IgD-negative memory B cell (primary cell): ENCODE measurements around the gene LCP1. TPM values are rescaled to one million over a fixed set of nuclear protein-coding genes. Genes with fewer than 3 reads are reported as not detected.

Experiments
- H3K27ac Mint-ChIP-seq, 3 donors: one replicate each; pipeline ENCODE4 v1.8.0; 2020 to 2022; ENCODE audit warnings: mild to moderate bottlenecking in 3 of 3, mixed read lengths in 3 of 3, moderate library complexity in 1 of 3
- H3K27me3 Mint-ChIP-seq: one replicate; pipeline ENCODE4 v1.8.0; 2021; ENCODE audit warnings: mixed read lengths
- H3K36me3 Mint-ChIP-seq: one replicate; pipeline ENCODE4 v1.8.0; 2020; ENCODE audit warnings: mild to moderate bottlenecking, mixed read lengths
- H3K4me1 Mint-ChIP-seq, 3 donors: one replicate each; pipeline ENCODE4 v1.8.0; 2020 to 2022; ENCODE audit warnings: mixed read lengths in 3 of 3, mild to moderate bottlenecking in 1 of 3
- H3K4me3 Mint-ChIP-seq, 4 donors: one replicate each; pipeline ENCODE4 v1.8.0; 2020 to 2022; ENCODE audit warnings: mild to moderate bottlenecking in 4 of 4, mixed read lengths in 4 of 4, moderate library complexity in 3 of 4
- H3K9me3 Mint-ChIP-seq, 3 donors: one replicate each; pipeline ENCODE4 v1.8.0; 2020 to 2021; ENCODE audit warnings: mixed read lengths in 3 of 3, mild to moderate bottlenecking in 1 of 3
- polyA plus RNA-seq: library from polyadenylated mRNA; unstranded; fragments of 300-500 nt; fragmentation: Illumina TruSeq; gene quantifications from one replicate; pipeline ENCODE4 v1.2.3, GENCODE V29; 2021

LCP1 gene
- polyA plus RNA-seq, 1 donor from 2014 or later = 835 TPM

DNA sequence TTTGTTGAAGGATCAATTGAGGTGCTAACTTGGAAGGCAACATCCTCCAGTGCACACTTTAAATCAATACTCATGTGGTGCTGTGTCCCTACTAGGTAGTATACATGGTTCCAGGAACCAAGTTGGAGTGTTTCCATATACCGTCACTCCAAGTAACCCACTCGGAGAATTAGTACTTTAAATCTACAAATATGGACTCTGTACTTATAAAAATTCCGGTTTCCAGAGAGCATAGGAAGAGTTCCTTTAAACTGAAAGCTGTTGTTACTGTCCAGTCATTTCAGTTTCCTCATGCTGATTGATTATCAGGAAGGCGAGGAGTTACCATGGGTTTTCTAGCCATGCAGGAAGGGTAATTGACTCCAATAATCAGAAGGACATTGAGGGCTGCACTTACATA, 84.3 kb downstream of the LCP1 start:
- H3K9me3 Mint-ChIP-seq = peaks cover 0 to 2% (median 0%) of the 10 kb centered on the region in 3 donors
- no peaks in the 10 kb centered on the region for H3K36me3 Mint-ChIP-seq
- no peak overlapping the region for H3K4me3 Mint-ChIP-seq
- no peak overlapping the region for H3K27ac Mint-ChIP-seq
- H3K27me3 Mint-ChIP-seq = peaks cover 14% of the 10 kb centered on the region
- peaks cover 0 to 6% (median 0%) of the 10 kb centered on the region in 3 donors for H3K4me1 Mint-ChIP-seq

GRCh38 chr13:46097015-46097414, 85.0 kb downstream of the LCP1 start:
- no peak overlapping the region for H3K4me3 Mint-ChIP-seq
- peaks cover 14% of the 10 kb centered on the region for H3K27me3 Mint-ChIP-seq
- H3K27ac Mint-ChIP-seq = no peak overlapping the region
- H3K36me3 Mint-ChIP-seq = no peaks in the 10 kb centered on the region
- H3K4me1 Mint-ChIP-seq = peaks cover 0 to 4% (median 0%) of the 10 kb centered on the region in 3 donors
- H3K9me3 Mint-ChIP-seq = peaks cover 0 to 2% (median 0%) of the 10 kb centered on the region in 3 donors

GRCh38 chr13:46094478-46094877, 87.5 kb downstream of the LCP1 start:
- Mint-ChIP-seq H3K4me3 (no peak overlapping the region), H3K36me3 (no peaks in the 10 kb centered on the region), H3K9me3 (peaks cover 0 to 2% (median 0%) of the 10 kb centered on the region in 3 donors), H3K27ac (no peak overlapping the region), H3K4me1 (no peaks in the 10 kb centered on the region), H3K27me3 (peaks cover 19% of the 10 kb centered on the region)

DNA sequence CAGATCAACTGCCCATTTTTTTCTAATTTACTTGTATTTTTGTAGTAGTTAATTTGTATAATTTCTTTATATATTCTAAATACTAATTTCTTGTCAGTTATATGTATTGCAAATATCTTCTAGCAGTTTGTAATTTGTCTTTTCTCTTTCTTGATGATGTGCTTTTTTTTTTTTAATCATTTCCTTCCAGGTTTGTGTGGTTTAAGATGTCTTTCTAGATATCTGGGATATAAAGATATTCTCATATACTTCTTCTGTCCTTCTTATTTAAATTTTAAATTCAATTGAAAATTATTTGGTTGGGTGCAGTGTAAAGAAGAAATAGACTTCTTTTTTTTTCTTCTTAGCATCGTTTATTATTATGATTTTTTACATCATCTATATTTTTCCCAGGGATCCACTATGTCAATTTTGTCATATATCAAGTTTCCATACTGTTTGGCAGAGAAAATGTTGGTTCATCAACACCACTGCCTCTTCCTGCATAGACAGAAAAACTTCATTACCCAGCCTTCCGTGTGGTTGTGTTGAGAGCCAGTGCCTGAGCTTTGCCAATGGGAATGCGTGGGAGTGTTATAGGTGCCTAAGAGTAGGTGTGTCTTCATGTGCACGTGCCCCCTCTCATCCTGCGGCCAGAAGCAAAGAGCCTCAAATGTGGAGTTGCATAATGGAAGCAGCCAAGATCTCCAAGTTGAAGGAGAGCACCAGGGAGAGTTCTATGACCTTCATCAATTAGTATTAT, 93.0 kb downstream of the LCP1 start:
- H3K27ac Mint-ChIP-seq = no peak overlapping the region
- H3K36me3 Mint-ChIP-seq = no peaks in the 10 kb centered on the region
- no peak overlapping the region for H3K4me3 Mint-ChIP-seq
- no peaks in the 10 kb centered on the region for H3K9me3 Mint-ChIP-seq
- peaks cover 15% of the 10 kb centered on the region for H3K27me3 Mint-ChIP-seq
- H3K4me1 Mint-ChIP-seq = peaks cover 0 to 2% (median 0%) of the 10 kb centered on the region in 3 donors

DNA sequence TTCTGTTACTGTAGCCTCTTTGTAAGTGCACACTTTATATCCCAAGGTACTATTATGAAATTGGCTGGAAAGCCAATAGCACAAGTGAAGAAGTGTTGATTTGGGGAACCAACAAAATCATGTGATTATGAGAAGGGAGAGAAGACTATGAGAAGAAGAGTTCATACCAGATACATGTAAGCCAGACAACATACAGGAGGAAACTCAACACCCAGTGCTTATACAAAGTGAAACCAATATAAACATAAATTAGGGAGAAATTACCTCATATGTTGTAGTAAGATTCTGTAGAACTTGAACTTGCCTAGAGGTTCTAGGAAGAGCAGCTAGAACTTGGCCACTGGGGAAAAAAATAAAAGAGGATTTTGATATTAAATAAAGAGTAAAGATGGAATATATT, 94.5 kb downstream of the LCP1 start:
- no peak overlapping the region for H3K27ac Mint-ChIP-seq
- H3K27me3 Mint-ChIP-seq = peaks cover 9% of the 10 kb centered on the region
- no peak overlapping the region for H3K4me3 Mint-ChIP-seq
- H3K4me1 Mint-ChIP-seq = peaks cover 0 to 2% (median 0%) of the 10 kb centered on the region in 3 donors
- H3K9me3 Mint-ChIP-seq = no peaks in the 10 kb centered on the region
- no peaks in the 10 kb centered on the region for H3K36me3 Mint-ChIP-seq

DNA sequence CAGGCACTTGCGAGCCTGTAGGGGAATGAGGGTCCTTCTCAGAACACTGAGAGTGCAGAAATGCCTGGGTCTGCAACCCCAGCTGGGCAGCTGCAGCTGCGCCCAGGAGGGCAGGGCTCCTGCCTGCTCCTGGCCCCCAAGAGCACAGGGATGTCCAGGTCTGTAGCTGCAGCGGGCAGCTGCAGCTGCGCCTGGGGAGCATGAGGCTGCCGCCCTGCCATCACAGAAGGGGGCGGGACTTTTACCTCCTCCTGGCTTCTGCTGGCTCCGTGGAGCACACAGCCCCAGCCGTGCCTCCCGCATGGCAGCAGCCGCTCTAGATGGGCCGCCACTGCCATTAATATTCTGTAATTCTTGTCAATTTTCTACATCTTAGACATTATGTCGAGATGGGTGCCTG, 95.0 kb downstream of the LCP1 start:
- H3K27ac Mint-ChIP-seq = no peak overlapping the region
- H3K4me3 Mint-ChIP-seq = no peak overlapping the region
- no peaks in the 10 kb centered on the region for H3K9me3 Mint-ChIP-seq

GRCh38 chr13:46086421-46086922, 95.5 kb downstream of the LCP1 start:
- Mint-ChIP-seq H3K9me3 (no peaks in the 10 kb centered on the region), H3K27me3 (peaks cover 9% of the 10 kb centered on the region), H3K4me1 (peaks cover 0 to 2% (median 0%) of the 10 kb centered on the region in 3 donors), H3K4me3 (no peak overlapping the region), H3K36me3 (no peaks in the 10 kb centered on the region), H3K27ac (no peak overlapping the region)

More for the DNA sequence above, 95.0 kb downstream of the LCP1 start:
- Mint-ChIP-seq H3K27me3 (peaks cover 9% of the 10 kb centered on the region), H3K4me1 (peaks cover 0 to 2% (median 0%) of the 10 kb centered on the region in 3 donors), H3K36me3 (no peaks in the 10 kb centered on the region)

DNA sequence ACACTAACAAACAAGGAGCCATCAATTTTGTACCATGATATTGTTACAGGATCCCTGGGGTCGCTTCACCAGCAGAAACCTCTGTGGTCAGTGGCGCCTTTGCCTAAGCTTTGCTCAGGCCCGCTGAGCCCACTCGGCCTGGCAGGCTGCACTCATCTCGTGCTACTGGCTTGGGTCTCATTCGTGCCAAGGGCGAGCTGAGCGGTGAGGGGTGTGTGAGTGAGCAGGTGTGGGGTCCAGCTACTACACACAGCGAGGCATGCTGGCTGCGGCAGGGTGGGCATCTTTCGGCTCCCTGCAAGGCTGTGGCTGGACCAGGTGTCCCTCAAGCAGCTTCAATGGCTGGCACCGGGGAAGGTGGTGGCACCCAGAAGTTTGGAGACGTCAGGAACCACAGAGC, 96.2 kb downstream of the LCP1 start:
- Mint-ChIP-seq H3K27me3 (peaks cover 4% of the 10 kb centered on the region), H3K9me3 (no peaks in the 10 kb centered on the region), H3K36me3 (no peaks in the 10 kb centered on the region), H3K4me3 (no peak overlapping the region), H3K27ac (no peak overlapping the region), H3K4me1 (peaks cover 0 to 2% (median 0%) of the 10 kb centered on the region in 3 donors)

DNA sequence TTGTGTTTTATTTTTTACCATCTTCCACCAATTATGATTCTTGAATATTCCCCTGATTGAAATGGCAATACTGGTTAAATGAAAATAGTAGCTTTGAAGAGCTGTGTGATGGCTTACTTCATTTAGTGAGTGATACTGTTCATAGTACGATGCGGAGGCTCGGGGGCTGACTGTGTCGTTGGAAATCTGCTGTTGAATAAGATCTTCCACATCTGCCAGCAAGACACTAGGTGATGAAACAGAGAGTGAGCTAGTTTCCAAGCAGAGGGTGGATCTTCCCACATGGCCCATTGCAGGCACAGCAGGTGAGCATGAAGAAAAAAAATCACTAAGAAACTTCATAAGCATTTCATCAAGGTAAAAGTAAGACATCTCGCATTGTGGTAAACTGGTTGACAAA, 99.7 kb downstream of the LCP1 start:
- no peaks in the 10 kb centered on the region for H3K9me3 Mint-ChIP-seq
- H3K4me3 Mint-ChIP-seq = no peak overlapping the region
- no peak overlapping the region for H3K27ac Mint-ChIP-seq
- peaks cover 4% of the 10 kb centered on the region for H3K27me3 Mint-ChIP-seq
- H3K4me1 Mint-ChIP-seq = no peaks in the 10 kb centered on the region
- no peaks in the 10 kb centered on the region for H3K36me3 Mint-ChIP-seq

- Mint-ChIP-seq H3K4me1 (no peaks in the 10 kb centered on the region), H3K4me3 (no peak overlapping the region), H3K36me3 (peaks cover 2% of the 10 kb centered on the region), H3K27me3 (peaks cover 1% of the 10 kb centered on the region), H3K27ac (no peak overlapping the region), H3K9me3 (peaks cover 0 to 2% (median under 1%) of the 10 kb centered on the region in 3 donors)
Observed at GRCh38 chr13:46079770-46080169, 102.2 kb downstream of the LCP1 start.

DNA sequence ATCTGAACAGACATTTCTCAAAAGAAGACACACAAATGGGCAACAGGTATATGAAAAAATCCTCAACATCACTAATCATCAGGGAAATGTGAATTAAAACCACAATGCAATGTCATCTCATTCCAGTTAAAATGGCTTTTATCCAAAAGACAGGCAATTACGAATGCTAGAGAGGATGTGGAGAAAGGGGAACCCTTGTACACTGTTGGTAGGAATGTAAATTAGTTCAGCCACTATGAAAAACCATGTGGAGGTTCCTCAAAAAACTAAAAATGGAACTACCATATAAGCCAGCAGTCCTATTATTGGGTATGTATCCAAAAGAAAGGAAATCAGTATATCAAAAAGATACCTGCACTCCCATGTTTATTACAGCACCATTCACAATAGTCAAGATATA, 104.7 kb downstream of the LCP1 start:
- Mint-ChIP-seq H3K27ac (no peak overlapping the region), H3K4me1 (no peaks in the 10 kb centered on the region), H3K9me3 (peaks cover 0 to 2% (median 1%) of the 10 kb centered on the region in 3 donors), H3K4me3 (no peak overlapping the region), H3K36me3 (peaks cover 2% of the 10 kb centered on the region), H3K27me3 (peaks cover 1% of the 10 kb centered on the region)

GRCh38 chr13:46076827-46077226, 105.2 kb downstream of the LCP1 start:
- no peak overlapping the region for H3K4me3 Mint-ChIP-seq
- H3K27me3 Mint-ChIP-seq = peaks cover 1% of the 10 kb centered on the region
- peaks cover 2% of the 10 kb centered on the region for H3K36me3 Mint-ChIP-seq
- H3K9me3 Mint-ChIP-seq = peaks cover 0 to 2% (median 1%) of the 10 kb centered on the region in 3 donors
- H3K27ac Mint-ChIP-seq = no peak overlapping the region
- H3K4me1 Mint-ChIP-seq = peaks cover 0 to 2% (median 0%) of the 10 kb centered on the region in 3 donors

Other genes with a start within 250 kb of the LCP1 start
- gene ZC3H13, start 129.4 kb downstream of the LCP1 start, polyA plus RNA-seq = 59.8 TPM
- gene CPB2, start 77.1 kb downstream of the LCP1 start, polyA plus RNA-seq = 0.14 TPM
- not detected for gene LRRC63, start 29.8 kb upstream of the LCP1 start, polyA plus RNA-seq
- 82.6 TPM for gene RUBCNL, start 205.1 kb upstream of the LCP1 start, polyA plus RNA-seq